HepG2 (cell line): ENCODE data around the gene DSCAM. TPM values are rescaled to one million over a fixed set of nuclear protein-coding genes. Genes with fewer than 3 reads are reported as not detected.

Experiments used
- ATAC-seq: fragments of 200-7000 bp; cut with Tn5 transposase; 3 replicates; pipeline ENCODE4 v1.9.1; 2020; ENCODE audit warnings: mild to moderate bottlenecking, moderate library complexity
- BruUV-seq: library from RNA; stranded (reverse); fragments of 400-500 nt; replicated peaks from 2 replicates; lab custom pipeline; 2021; lab: Mats Ljungman, UMichigan
- CTCF ChIA-PET: fragments of 300-600 bp; formaldehyde crosslinking; extraction: SDS; loops from one replicate; lab custom pipeline; 2021; ENCODE audit warnings: low total read pairs, inconsistent platforms, low intra/inter-chr PET ratio; lab: Yijun Ruan, JAX
- POLR2A ChIA-PET: fragments of 350-600 bp; sonication (Branson Sonifier 250); formaldehyde crosslinking; loops from one replicate; lab custom pipeline; 2020; ENCODE audit warnings: antibody characterized with exemption, inconsistent platforms; lab: Yijun Ruan, JAX
- DNase-seq: peaks from one replicate; pipeline ENCODE4 v3.0.0-alpha.2; 2015; ENCODE audit warnings: low spot score
- FAIRE-seq: peaks from 3 replicates; lab custom pipeline; 2011; peaks lifted over from hg19 to GRCh38; lab: Jason Lieb, UNC
- H2AFZ ChIP-seq: one replicate; pipeline ENCODE4 v1.6.1; 2011; ENCODE audit warnings: low read length, inconsistent platforms
- H3K27ac ChIP-seq: fragments of 300-600 bp; 3 replicates; pipeline ENCODE4 v1.8.0; 2011; ENCODE audit warnings: mixed run types, mild to moderate bottlenecking, mixed read lengths, low read length, inconsistent platforms; ENCODE audit not compliant: insufficient read depth; ENCODE audit errors: extremely low read length
- H3K27me3 ChIP-seq, 2 experiments: fragments of 200-600 bp in 1 of 2; 2 replicates in 1 of 2; 3 replicates in 1 of 2; pipeline versions ENCODE4 v1.6.0 to v1.8.0; 2011; ENCODE audit warnings: low read length in 2 of 2, mild to moderate bottlenecking in 2 of 2, moderate library complexity in 2 of 2, inconsistent platforms in 1 of 2; ENCODE audit not compliant: insufficient read depth in 2 of 2, control insufficient read depth in 1 of 2
- H3K36me3 ChIP-seq, 2 experiments: fragments of 200-600 bp in 1 of 2; replicated peaks in 1 of 2; 2 replicates in 1 of 2; 3 replicates in 1 of 2; pipeline versions ENCODE4 v1.5.1 to v1.8.0; 2011; ENCODE audit warnings: low read length in 2 of 2, inconsistent platforms in 1 of 2; ENCODE audit not compliant: insufficient read depth in 2 of 2, control insufficient read depth in 1 of 2
- H3K4me1 ChIP-seq: 2 replicates; pipeline ENCODE4 v1.5.1; 2012; ENCODE audit warnings: low read length, inconsistent platforms; ENCODE audit not compliant: insufficient read depth
- H3K4me2 ChIP-seq: 2 replicates; pipeline ENCODE4 v1.6.0; 2011; ENCODE audit warnings: low read depth, low read length, inconsistent platforms
- H3K4me3 ChIP-seq, 3 experiments: fragments of 200-600 bp in 1 of 3; sonication (generic), shearing (Covaris generic) in 1 of 3; replicated peaks in 1 of 3; 2 replicates each; pipeline ENCODE4 v1.5.1; 2011 to 2016; ENCODE audit warnings: low read length in 3 of 3, inconsistent platforms in 2 of 3, low read depth in 2 of 3, mild to moderate bottlenecking in 2 of 3, control low read depth in 1 of 3, mixed read lengths in 1 of 3; ENCODE audit not compliant: insufficient read depth in 1 of 3
- H3K79me2 ChIP-seq: one replicate; pipeline ENCODE4 v1.6.1; 2011; ENCODE audit warnings: low read length, inconsistent platforms; ENCODE audit not compliant: insufficient read depth
- H3K9ac ChIP-seq: 2 replicates; pipeline ENCODE4 v1.6.0; 2011; ENCODE audit warnings: mild to moderate bottlenecking, low read depth, low read length, inconsistent platforms; ENCODE audit not compliant: insufficient read depth
- H3K9me3 ChIP-seq: 2 replicates; pipeline ENCODE4 v1.5.1; 2012; ENCODE audit warnings: mild to moderate bottlenecking, low read length
- H4K20me1 ChIP-seq: 2 replicates; pipeline ENCODE4 v1.6.0; 2011; ENCODE audit warnings: inconsistent platforms, mild to moderate bottlenecking, low read length, moderate library complexity; ENCODE audit not compliant: insufficient read depth
- AGO2 ChIP-seq: fragments of 200-400 bp; formaldehyde crosslinking; optimal IDR thresholded peaks from 2 replicates; pipeline ENCODE3; 2017; ENCODE audit warnings: mild to moderate bottlenecking, low read depth, low read length, moderate library complexity
- BRD4 ChIP-seq: sonication (generic); formaldehyde crosslinking; IDR thresholded peaks from 2 replicates; pipeline ENCODE4 v1.4.0; 2020; ENCODE audit warnings: missing genetic modification reagents
- NR3C1 ChIP-seq: sonication (generic); formaldehyde crosslinking; IDR thresholded peaks from 2 replicates; pipeline ENCODE4 v1.4.0; 2020; ENCODE audit warnings: missing genetic modification reagents
- ONECUT2 ChIP-seq: sonication (generic); formaldehyde crosslinking; IDR thresholded peaks from 2 replicates; pipeline ENCODE4 v1.4.0; 2020; ENCODE audit warnings: missing genetic modification reagents
- RBAK ChIP-seq: sonication (generic); formaldehyde crosslinking; IDR thresholded peaks from 2 replicates; pipeline ENCODE4 v1.5.1; 2020; ENCODE audit warnings: mild to moderate bottlenecking, missing genetic modification reagents
- SIN3A ChIP-seq: IDR thresholded peaks from 2 replicates; pipeline ENCODE4 v1.6.1; 2011; ENCODE audit warnings: low read depth, mild to moderate bottlenecking, control low read depth, low read length, borderline replicate concordance
- ZBTB1 ChIP-seq: sonication (generic); formaldehyde crosslinking; IDR thresholded peaks from 2 replicates; pipeline ENCODE4 v1.4.0; 2020; ENCODE audit warnings: missing genetic modification reagents, borderline replicate concordance
- ZKSCAN8 ChIP-seq: IDR thresholded peaks from 2 replicates; pipeline ENCODE4 v1.6.1; 2016; ENCODE audit warnings: borderline replicate concordance, missing genetic modification reagents, missing compliant biosample characterization
- ZNF138 ChIP-seq: sonication (generic); formaldehyde crosslinking; IDR thresholded peaks from 2 replicates; pipeline ENCODE4 v1.5.0; 2020; ENCODE audit warnings: mild to moderate bottlenecking, low read depth, missing genetic modification reagents
- ZNF547 ChIP-seq: sonication (generic); formaldehyde crosslinking; IDR thresholded peaks from 2 replicates; pipeline ENCODE4 v1.5.1; 2020; ENCODE audit warnings: mild to moderate bottlenecking, missing genetic modification reagents
- ZNF558 ChIP-seq: sonication (generic); formaldehyde crosslinking; IDR thresholded peaks from 2 replicates; pipeline ENCODE4 v1.9.0; 2022; ENCODE audit warnings: mild to moderate bottlenecking, missing genetic modification reagents, borderline replicate concordance
- ZNF562 ChIP-seq: sonication (generic); formaldehyde crosslinking; IDR thresholded peaks from 2 replicates; pipeline ENCODE4 v1.8.0; 2022; ENCODE audit warnings: missing genetic modification reagents, borderline replicate concordance
- ZNF567 ChIP-seq: sonication (generic); formaldehyde crosslinking; IDR thresholded peaks from 2 replicates; pipeline ENCODE4 v1.8.1; 2023; ENCODE audit warnings: mild to moderate bottlenecking, missing genetic modification reagents, borderline replicate concordance
- ZNF570 ChIP-seq: sonication (generic); formaldehyde crosslinking; IDR thresholded peaks from 2 replicates; pipeline ENCODE4 v1.4.0; 2020; ENCODE audit warnings: mild to moderate bottlenecking, missing genetic modification reagents, borderline replicate concordance
- ZNF607 ChIP-seq: sonication (generic); formaldehyde crosslinking; IDR thresholded peaks from 2 replicates; pipeline ENCODE4 v1.5.1; 2020; ENCODE audit warnings: missing genetic modification reagents, mild to moderate bottlenecking, borderline replicate concordance
- ZNF710 ChIP-seq: sonication (generic); formaldehyde crosslinking; IDR thresholded peaks from 2 replicates; pipeline ENCODE4 v1.5.0; 2020; ENCODE audit warnings: mild to moderate bottlenecking, missing genetic modification reagents, borderline replicate concordance
- ZNF780A ChIP-seq: sonication (generic); formaldehyde crosslinking; IDR thresholded peaks from 2 replicates; pipeline ENCODE4 v1.8.0; 2022; ENCODE audit warnings: mild to moderate bottlenecking, missing genetic modification reagents, moderate library complexity
- WGBS: methylation state at CpG from one replicate; pipeline ENCODE4 v1.1.6; 2017; ENCODE audit warnings: low lambda C conversion rate; 5-methylcytosine and 5-hydroxymethylcytosine counted together
- in situ Hi-C: cut with HindIII; loops from 2 replicates; pipeline ENCODE4 v1.10.0; 2017; ENCODE audit warnings: low pct_unique_long_range_greater_than_20kb; ENCODE audit not compliant: extremely low pct_ligation_motif_present
- intact Hi-C: fragments of 100-400 bp; cut with micrococcal nuclease; formaldehyde crosslinking; loops from one replicate; pipeline ENCODE4 v1.10.0; 2022; ENCODE audit not compliant: unreplicated experiment
- polyA plus RNA-seq, 8 experiments: library from polyadenylated mRNA; depleted of rRNA in 3 of 8; stranded (reverse) in 7 of 8; unstranded in 1 of 8; fragments of >200 nt; fragmentation: Illumina TruSeq in 4 of 8; extraction: Trizol in 4 of 8; gene quantifications; 2 replicates each; pipeline versions ENCODE4 v1.2.1 to v1.2.3, GENCODE V29; 2011 to 2016; ENCODE audit warnings: low read depth in 4 of 8, missing spikeins in 1 of 8, mixed read lengths in 1 of 8; ENCODE audit not compliant: insufficient read depth in 1 of 8
- total RNA-seq, 5 experiments: library from RNA; depleted of rRNA; stranded (reverse); fragments of >200 nt; fragmentation: Illumina TruSeq; extraction: Trizol; gene quantifications; 2 replicates each; pipeline ENCODE4 v1.2.3, GENCODE V29; 2016; ENCODE audit warnings: low read depth in 1 of 5
- TF ChIP-seq, protein P1 (sequence below): sonication (generic); formaldehyde crosslinking; conservative IDR thresholded peaks from 2 replicates; pipeline ENCODE4 v1.8.1; 2023; ENCODE audit warnings: missing genetic modification reagents

The DSCAM gene
- total and polyA plus RNA-seq, 2 of the 13 experiments (the other 11 are each of a cell fraction or from before 2014, with no cell fraction given) = not detected

DNA sequence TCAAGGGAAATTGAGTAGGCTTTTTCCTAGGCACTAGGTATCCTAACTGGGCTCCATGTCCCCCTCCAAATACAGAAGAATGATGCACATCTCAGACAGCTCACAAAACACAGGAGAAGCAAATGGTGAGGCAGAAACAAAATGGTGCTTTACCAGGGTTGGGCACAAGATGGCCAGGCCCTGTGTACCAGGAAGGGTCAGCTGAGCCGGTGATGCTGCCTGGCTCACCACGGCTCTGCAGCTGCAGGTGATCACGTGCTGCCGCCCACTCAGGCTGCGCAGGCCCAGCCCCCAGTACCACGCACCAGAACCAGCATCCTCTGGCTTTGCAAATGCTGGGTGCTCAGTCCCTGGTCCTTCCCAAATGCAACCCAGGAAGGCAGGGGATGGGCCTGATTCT lies 993 bp upstream of the DSCAM start:
- WGBS = no CpG with 5 or more reads among the region's 6 CpGs
- Histone ChIP-seq H3K9ac (no peak overlapping the region), H3K79me2 (no peaks in the 10 kb centered on the region), H3K4me2 (no peak overlapping the region), H2AFZ (no peak overlapping the region), H3K9me3 (no peaks in the 10 kb centered on the region; the same call in 1 of the 2 replicates), H3K27me3 (peaks cover 1 to 3% of the 10 kb centered on the region in 2 experiments; a peak in 2 of 5 replicates), H3K4me3 (no peak overlapping the region), H3K36me3 (no peaks in the 10 kb centered on the region), H3K4me1 (no peaks in the 10 kb centered on the region), H3K27ac (no peak overlapping the region), H4K20me1 (no peaks in the 10 kb centered on the region)
- intact Hi-C loops = no loop called here
- no TSS peak for BruUV-seq
- FAIRE-seq = no peak
- ChIA-PET POLR2A (no interaction called here), CTCF (no interaction called here)
- no peak for DNase-seq
- in situ Hi-C loops = no loop called here
- TF ChIP-seq SIN3A = no peak
- no peak for TF ChIP-seq ZKSCAN8 (CRISPR knock-in tag)
- no peak for TF ChIP-seq ZNF558 (CRISPR knock-in tag)
- TF ChIP-seq RBAK (CRISPR knock-in tag) = no peak
- no peak for TF ChIP-seq ZNF607 (CRISPR knock-in tag)
- no peak for TF ChIP-seq AGO2
- TF ChIP-seq ZNF780A (CRISPR knock-in tag) = no peak
- no peak for ATAC-seq

DNA sequence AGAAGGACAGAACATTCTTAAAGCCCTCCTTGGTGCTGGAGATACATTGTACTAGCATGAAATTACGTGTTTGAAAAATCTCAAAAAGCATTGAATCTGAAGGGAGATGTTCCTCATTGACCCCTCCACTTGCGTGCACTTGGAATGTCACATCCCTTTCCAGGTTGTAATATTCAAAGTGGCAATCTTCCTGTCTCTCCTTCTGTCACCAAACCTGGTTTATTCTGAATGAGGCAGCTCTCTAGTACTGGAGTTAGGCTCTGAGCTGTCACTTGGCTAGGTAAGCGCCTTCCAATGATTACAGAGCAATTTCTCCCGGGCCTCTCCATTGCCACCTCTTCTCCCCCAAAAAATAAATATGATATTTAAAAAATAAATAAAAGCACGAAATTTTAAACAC lies 855 bp downstream of the DSCAM start:
- BruUV-seq = no TSS peak
- intact Hi-C loops (no loop called here), in situ Hi-C loops (no loop called here)
- no peaks in the 10 kb centered on the region for H3K4me1 ChIP-seq
- DNase-seq (no peak), FAIRE-seq (no peak), ATAC-seq (no peak)
- no peaks in the 10 kb centered on the region for H3K36me3 ChIP-seq
- no peaks in the 10 kb centered on the region for H3K79me2 ChIP-seq
- ChIA-PET CTCF (no interaction called here), POLR2A (no interaction called here)
- peaks cover 1 to 3% of the 10 kb centered on the region in 2 experiments; a peak in 3 of 5 replicates for H3K27me3 ChIP-seq
- H3K4me3 ChIP-seq = no peak overlapping the region
- H3K9me3 ChIP-seq = no peaks in the 10 kb centered on the region
- no peak overlapping the region for H3K27ac ChIP-seq
- no peaks in the 10 kb centered on the region for H4K20me1 ChIP-seq
- 2% methylated on average over 5 of the region's 5 CpGs for WGBS
- no peak overlapping the region for H3K9ac ChIP-seq
- H2AFZ ChIP-seq = no peak overlapping the region
- no peak overlapping the region for H3K4me2 ChIP-seq
- no peak for TF ChIP-seq ZNF138 (CRISPR knock-in tag)
- TF ChIP-seq, protein P1, sequence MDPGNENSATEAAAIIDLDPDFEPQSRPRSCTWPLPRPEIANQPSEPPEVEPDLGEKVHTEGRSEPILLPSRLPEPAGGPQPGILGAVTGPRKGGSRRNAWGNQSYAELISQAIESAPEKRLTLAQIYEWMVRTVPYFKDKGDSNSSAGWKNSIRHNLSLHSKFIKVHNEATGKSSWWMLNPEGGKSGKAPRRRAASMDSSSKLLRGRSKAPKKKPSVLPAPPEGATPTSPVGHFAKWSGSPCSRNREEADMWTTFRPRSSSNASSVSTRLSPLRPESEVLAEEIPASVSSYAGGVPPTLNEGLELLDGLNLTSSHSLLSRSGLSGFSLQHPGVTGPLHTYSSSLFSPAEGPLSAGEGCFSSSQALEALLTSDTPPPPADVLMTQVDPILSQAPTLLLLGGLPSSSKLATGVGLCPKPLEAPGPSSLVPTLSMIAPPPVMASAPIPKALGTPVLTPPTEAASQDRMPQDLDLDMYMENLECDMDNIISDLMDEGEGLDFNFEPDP (CRISPR knock-in tag) = no peak
- TF ChIP-seq BRD4 (CRISPR knock-in tag) = no peak
- TF ChIP-seq NR3C1 (CRISPR knock-in tag) = no peak
- TF ChIP-seq ZNF570 (CRISPR knock-in tag) = no peak
- no peak for TF ChIP-seq ONECUT2 (CRISPR knock-in tag)
- no peak for TF ChIP-seq ZNF562
- no peak for TF ChIP-seq ZNF710 (CRISPR knock-in tag)
- TF ChIP-seq ZNF547 (CRISPR knock-in tag) = no peak
- TF ChIP-seq ZBTB1 (CRISPR knock-in tag) = no peak
- TF ChIP-seq ZNF567 (CRISPR knock-in tag) = no peak
